ENCODE results near the gene THAP2. TPM values are rescaled to one million over a fixed set of nuclear protein-coding genes. Genes with fewer than 3 reads are reported as not detected.

The THAP2 gene
- polyA plus RNA-seq, 4 donors, result 1.6 to 9.1 (median 3.0) TPM

- no peak for FAIRE-seq
- H3K9me3 ChIP-seq (ENCODE audit: control insufficient read depth in 2 of 2, insufficient read depth in 1 of 2, low read depth in 1 of 2, low read length in 1 of 2), result peaks cover 0 to 8% of the 10 kb centered on the region in 2 donors
Observed at GRCh38 chr12:71718611-71719010, 54.5 kb downstream of the THAP2 start.

GRCh38 chr12:71719647-71720370 lies 55.7 kb downstream of the THAP2 start:
- Histone ChIP-seq H3K4me1 (ENCODE audit: control insufficient read depth in 3 of 3, insufficient read depth in 2 of 3, low read depth in 1 of 3, low read length in 2 of 3) (no peaks in the 10 kb centered on the region), H3K9me3 (ENCODE audit: control insufficient read depth in 2 of 2, insufficient read depth in 1 of 2, low read depth in 1 of 2, low read length in 1 of 2) (peaks cover 0 to 2% of the 10 kb centered on the region in 2 donors), H3K4me3 (ENCODE audit: low read depth in 1 of 3, low read length in 3 of 3) (no peak overlapping the region), H3K27me3 (ENCODE audit: control insufficient read depth in 3 of 3, insufficient read depth in 3 of 3, low read length in 3 of 3) (no peaks in the 10 kb centered on the region), H3K36me3 (ENCODE audit: control insufficient read depth in 3 of 3, insufficient read depth in 2 of 3, low read depth in 1 of 3, low read length in 3 of 3) (no peaks in the 10 kb centered on the region), H3K27ac (ENCODE audit: low read depth in 1 of 3, low read length in 2 of 3) (no peak overlapping the region)
- FAIRE-seq (no peak), DNase-seq (no peak)
- WGBS, 3 donors, result 76 to 89% (median 83%) methylated on average over 5 of the region's 5 CpGs

More at GRCh38 chr12:71718611-71719010, 54.5 kb downstream of the THAP2 start:
- H3K27me3 ChIP-seq (ENCODE audit: control insufficient read depth in 3 of 3, insufficient read depth in 3 of 3, low read length in 3 of 3), result no peaks in the 10 kb centered on the region
- no peak for DNase-seq
- H3K27ac ChIP-seq (ENCODE audit: low read depth in 1 of 3, low read length in 2 of 3), result no peak overlapping the region
- H3K36me3 ChIP-seq (ENCODE audit: control insufficient read depth in 3 of 3, insufficient read depth in 2 of 3, low read depth in 1 of 3, low read length in 3 of 3), result no peaks in the 10 kb centered on the region
- no peaks in the 10 kb centered on the region for H3K4me1 ChIP-seq (ENCODE audit: control insufficient read depth in 3 of 3, insufficient read depth in 2 of 3, low read depth in 1 of 3, low read length in 2 of 3)
- no peak overlapping the region for H3K4me3 ChIP-seq (ENCODE audit: low read depth in 1 of 3, low read length in 3 of 3)

- FAIRE-seq (no peak), DNase-seq (no peak)
- Histone ChIP-seq H3K36me3 (ENCODE audit: control insufficient read depth in 3 of 3, insufficient read depth in 2 of 3, low read depth in 1 of 3, low read length in 3 of 3) (no peaks in the 10 kb centered on the region), H3K4me1 (ENCODE audit: control insufficient read depth in 3 of 3, insufficient read depth in 2 of 3, low read depth in 1 of 3, low read length in 2 of 3) (no peaks in the 10 kb centered on the region), H3K27me3 (ENCODE audit: control insufficient read depth in 3 of 3, insufficient read depth in 3 of 3, low read length in 3 of 3) (no peaks in the 10 kb centered on the region), H3K4me3 (ENCODE audit: low read depth in 1 of 3, low read length in 3 of 3) (no peak overlapping the region), H3K9me3 (ENCODE audit: control insufficient read depth in 2 of 2, insufficient read depth in 1 of 2, low read depth in 1 of 2, low read length in 1 of 2) (no peaks in the 10 kb centered on the region), H3K27ac (ENCODE audit: low read depth in 1 of 3, low read length in 2 of 3) (no peak overlapping the region)
- 93 to 96% (median 94%) methylated on average over 4 of the region's 4 CpGs for WGBS, 3 donors
Observed at GRCh38 chr12:71721783-71722505, 57.8 kb downstream of the THAP2 start.

GRCh38 chr12:71725011-71725410 lies 60.9 kb downstream of the THAP2 start:
- 89 to 94% (median 90%) methylated on average over 3 of the region's 3 CpGs for WGBS, 3 donors
- no peak overlapping the region for H3K27ac ChIP-seq (ENCODE audit: low read depth in 1 of 3, low read length in 2 of 3)
- no peaks in the 10 kb centered on the region for H3K9me3 ChIP-seq (ENCODE audit: control insufficient read depth in 2 of 2, insufficient read depth in 1 of 2, low read depth in 1 of 2, low read length in 1 of 2)
- FAIRE-seq (no peak), DNase-seq (no peak)
- no peaks in the 10 kb centered on the region for H3K36me3 ChIP-seq (ENCODE audit: control insufficient read depth in 3 of 3, insufficient read depth in 2 of 3, low read depth in 1 of 3, low read length in 3 of 3)
- no peak overlapping the region for H3K4me3 ChIP-seq (ENCODE audit: low read depth in 1 of 3, low read length in 3 of 3)
- H3K4me1 ChIP-seq (ENCODE audit: control insufficient read depth in 3 of 3, insufficient read depth in 2 of 3, low read depth in 1 of 3, low read length in 2 of 3), result no peaks in the 10 kb centered on the region
- H3K27me3 ChIP-seq (ENCODE audit: control insufficient read depth in 3 of 3, insufficient read depth in 3 of 3, low read length in 3 of 3), result no peaks in the 10 kb centered on the region

- H3K36me3 ChIP-seq (ENCODE audit: control insufficient read depth in 3 of 3, insufficient read depth in 2 of 3, low read depth in 1 of 3, low read length in 3 of 3), result no peaks in the 10 kb centered on the region
- H3K27me3 ChIP-seq (ENCODE audit: control insufficient read depth in 3 of 3, insufficient read depth in 3 of 3, low read length in 3 of 3), result no peaks in the 10 kb centered on the region
- no peak for FAIRE-seq
- no peaks in the 10 kb centered on the region for H3K4me1 ChIP-seq (ENCODE audit: control insufficient read depth in 3 of 3, insufficient read depth in 2 of 3, low read depth in 1 of 3, low read length in 2 of 3)
- 28 to 64% (median 37%) methylated on average over 2 of the region's 2 CpGs for WGBS, 3 donors
- H3K27ac ChIP-seq (ENCODE audit: low read depth in 1 of 3, low read length in 2 of 3), result no peak overlapping the region
- H3K9me3 ChIP-seq (ENCODE audit: control insufficient read depth in 2 of 2, insufficient read depth in 1 of 2, low read depth in 1 of 2, low read length in 1 of 2), result no peaks in the 10 kb centered on the region
- no peak overlapping the region for H3K4me3 ChIP-seq (ENCODE audit: low read depth in 1 of 3, low read length in 3 of 3)
- peak in 1 of 2 donors; percentile 23 for DNase-seq
Observed at GRCh38 chr12:71726548-71726947, 62.4 kb downstream of the THAP2 start.

GRCh38 chr12:71727958-71728357 lies 63.9 kb downstream of the THAP2 start:
- DNase-seq (no peak), FAIRE-seq (no peak)
- Histone ChIP-seq H3K9me3 (ENCODE audit: control insufficient read depth in 2 of 2, insufficient read depth in 1 of 2, low read depth in 1 of 2, low read length in 1 of 2) (no peaks in the 10 kb centered on the region), H3K4me3 (ENCODE audit: low read depth in 1 of 3, low read length in 3 of 3) (no peak overlapping the region), H3K36me3 (ENCODE audit: control insufficient read depth in 3 of 3, insufficient read depth in 2 of 3, low read depth in 1 of 3, low read length in 3 of 3) (no peaks in the 10 kb centered on the region), H3K27ac (ENCODE audit: low read depth in 1 of 3, low read length in 2 of 3) (no peak overlapping the region), H3K27me3 (ENCODE audit: control insufficient read depth in 3 of 3, insufficient read depth in 3 of 3, low read length in 3 of 3) (no peaks in the 10 kb centered on the region), H3K4me1 (ENCODE audit: control insufficient read depth in 3 of 3, insufficient read depth in 2 of 3, low read depth in 1 of 3, low read length in 2 of 3) (no peaks in the 10 kb centered on the region)
- WGBS, 3 donors, result 78 to 89% (median 88%) methylated on average over 5 of the region's 5 CpGs

Other genes starting within 250 kb of the THAP2 start
- gene LGR5, start 224.5 kb upstream of the THAP2 start, polyA plus RNA-seq, result 10 to 100 TPM in 1 of 4 donors, 1 to 10 TPM in 1, under 1 TPM in 2; 0.22 to 90.6 (median 3.3) TPM
- 10 to 100 TPM; 10.5 to 74.6 (median 11.3) TPM for gene ZFC3H1, start 453 bp upstream of the THAP2 start, polyA plus RNA-seq
- gene TMEM19, start 21.8 kb downstream of the THAP2 start, polyA plus RNA-seq, result 10 to 100 TPM; 12.2 to 28.8 (median 16.2) TPM
- 10 to 100 TPM; 15.4 to 55.7 (median 20.4) TPM for gene RAB21, start 90.6 kb downstream of the THAP2 start, polyA plus RNA-seq
- gene TBC1D15, start 175.5 kb downstream of the THAP2 start, polyA plus RNA-seq, result 10 to 100 TPM; 20.8 to 55.0 (median 24.7) TPM